GM18909 (cell line): Measurements from ENCODE around the gene SPDYE4.

Experiments used
- ATAC-seq: cut with Tn5 transposase; IDR thresholded peaks from one replicate; pipeline ENCODE4 v1.9.1; 2021; ENCODE audit warnings: mild to moderate bottlenecking; ENCODE audit not compliant: unreplicated experiment, poor library complexity

Gene SPDYE4

DNA sequence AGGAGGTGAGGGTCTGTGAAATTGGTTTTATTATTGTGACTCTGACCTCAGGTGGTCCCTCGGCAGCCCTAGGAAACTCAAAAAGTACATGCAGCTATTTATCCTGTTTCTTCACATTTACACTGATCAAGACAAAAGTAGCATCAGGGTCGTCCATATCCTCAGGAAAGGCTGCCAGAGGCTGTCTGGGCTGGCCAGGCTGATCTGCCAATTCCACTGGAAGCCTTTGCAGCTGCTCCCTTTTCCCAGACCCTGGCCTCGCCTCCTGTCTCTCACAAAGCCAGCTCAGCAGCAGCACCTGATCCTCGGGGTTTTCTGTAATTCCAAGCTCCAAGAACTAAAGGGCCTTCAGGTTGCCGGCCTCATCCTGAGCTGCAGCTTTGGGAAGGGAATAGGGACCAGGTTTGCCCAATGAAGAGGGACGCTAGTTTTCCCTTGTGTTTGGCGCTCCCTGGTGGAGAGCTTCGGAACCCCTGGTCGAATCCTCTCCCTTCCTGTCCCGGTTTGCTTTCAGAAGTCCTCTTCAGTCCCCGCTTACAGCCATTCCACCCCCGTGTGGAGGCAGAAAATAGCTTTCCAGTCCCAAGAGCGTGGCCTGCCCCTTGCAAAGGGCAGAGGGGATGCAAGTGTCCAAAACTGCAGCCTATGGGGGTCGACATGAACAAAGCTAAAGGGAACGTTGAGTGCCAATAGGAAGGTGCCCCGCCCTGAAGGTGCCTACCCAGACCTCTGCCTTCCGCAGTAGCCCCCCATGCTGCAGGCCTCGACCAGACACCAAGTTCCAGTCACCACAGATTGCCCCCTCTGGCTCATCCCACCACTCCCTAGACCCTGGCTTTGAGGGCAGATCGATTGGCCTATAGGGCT, 27.4 kb upstream of the SPDYE4 start:
- no peak for ATAC-seq

DNA sequence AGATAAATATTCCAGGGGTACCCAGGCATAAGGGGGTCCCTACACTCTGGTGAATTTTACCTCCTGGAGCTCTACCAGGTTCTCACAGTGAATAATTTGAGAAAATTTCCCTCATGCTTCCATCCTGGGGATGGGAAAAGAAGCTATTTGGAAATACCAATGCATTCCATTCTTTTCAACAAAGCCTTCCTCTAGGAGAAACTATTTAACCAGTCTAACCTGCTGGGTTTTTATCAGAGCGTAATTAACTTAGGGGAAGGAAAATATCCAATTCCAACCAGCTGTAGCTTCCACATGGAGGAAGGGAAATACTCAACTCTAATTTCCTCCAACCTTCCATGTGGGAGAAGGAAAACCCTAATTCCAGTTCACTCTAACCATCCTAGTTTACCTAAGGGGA, 23.8 kb upstream of the SPDYE4 start:
- ATAC-seq = no peak

DNA sequence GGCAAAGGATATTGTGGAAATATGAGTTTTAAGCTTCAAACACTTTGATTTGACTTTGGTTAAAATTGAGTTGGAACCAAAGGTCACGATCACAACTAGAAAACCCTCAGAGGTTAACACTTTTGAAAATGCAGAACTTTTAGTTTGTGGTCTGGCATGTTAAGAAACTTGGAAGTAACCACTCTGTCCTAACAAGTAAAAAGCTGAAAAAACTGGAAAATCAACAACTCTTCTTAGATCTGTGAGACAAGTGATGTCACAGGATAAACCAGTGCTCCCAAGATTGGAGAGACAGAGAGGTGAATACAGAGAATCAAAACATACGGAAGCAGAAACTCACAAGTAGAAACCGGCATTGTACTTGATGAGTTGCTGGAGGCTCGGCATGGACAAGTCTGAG, 23.4 kb upstream of the SPDYE4 start:
- no peak for ATAC-seq

DNA sequence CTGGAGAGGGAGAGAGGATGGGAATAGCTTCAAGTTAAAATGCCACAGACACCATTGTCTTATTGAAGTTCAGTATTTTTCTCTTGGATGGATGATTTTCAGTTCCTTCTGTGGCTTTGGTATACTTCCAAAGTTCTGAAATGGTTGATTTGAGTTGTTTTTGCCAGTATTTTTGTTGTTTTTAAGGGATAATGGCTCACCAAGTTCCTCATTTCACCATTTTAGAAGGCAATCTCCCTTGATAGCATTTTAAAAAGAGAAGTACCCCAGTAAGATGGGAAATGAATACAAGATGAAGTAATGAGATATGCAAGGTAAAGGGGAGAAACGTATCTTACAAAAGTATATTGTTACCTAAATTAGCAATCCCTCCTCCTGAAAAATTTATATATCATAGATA, 18.5 kb upstream of the SPDYE4 start:
- ATAC-seq = no peak

DNA sequence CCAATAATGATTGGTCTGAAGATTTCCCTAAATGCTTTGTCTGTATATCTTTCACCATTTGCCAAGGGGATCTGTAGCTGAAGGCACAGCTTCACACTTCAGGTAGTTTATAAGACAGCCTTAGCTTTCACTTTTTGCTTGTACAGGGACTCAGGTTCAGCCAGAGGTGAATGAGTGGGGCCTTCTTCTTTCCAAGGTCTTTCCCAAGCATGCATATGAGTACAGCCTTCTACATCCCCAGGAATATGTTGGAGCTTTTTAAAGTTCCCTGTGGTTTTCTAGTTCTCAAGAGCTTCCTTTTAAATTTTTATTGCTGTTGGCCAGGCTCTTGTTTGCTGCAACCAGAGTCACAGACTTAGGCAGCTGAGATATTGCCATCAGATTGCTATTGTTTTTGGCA, 17.9 kb upstream of the SPDYE4 start:
- no peak for ATAC-seq

DNA sequence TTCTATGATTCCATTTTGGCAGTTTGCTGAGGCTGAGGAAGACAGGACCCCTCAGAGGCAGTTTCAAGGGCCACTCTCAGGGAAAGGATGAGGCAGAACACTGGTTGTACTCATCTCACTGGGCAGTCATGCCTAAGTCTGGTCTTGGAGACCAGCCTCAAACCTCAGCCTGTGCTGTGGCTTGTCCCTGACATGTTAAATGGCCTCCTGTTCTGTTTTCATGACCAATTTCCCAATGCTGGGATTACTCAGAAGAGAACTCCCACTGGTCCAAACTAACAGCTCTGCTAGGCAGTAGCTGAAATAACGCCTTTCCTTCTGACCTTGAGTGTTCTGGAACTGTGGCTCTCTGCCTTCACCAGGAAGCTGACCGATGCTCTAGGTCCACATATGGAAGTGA, 8.4 kb upstream of the SPDYE4 start:
- no peak for ATAC-seq

DNA sequence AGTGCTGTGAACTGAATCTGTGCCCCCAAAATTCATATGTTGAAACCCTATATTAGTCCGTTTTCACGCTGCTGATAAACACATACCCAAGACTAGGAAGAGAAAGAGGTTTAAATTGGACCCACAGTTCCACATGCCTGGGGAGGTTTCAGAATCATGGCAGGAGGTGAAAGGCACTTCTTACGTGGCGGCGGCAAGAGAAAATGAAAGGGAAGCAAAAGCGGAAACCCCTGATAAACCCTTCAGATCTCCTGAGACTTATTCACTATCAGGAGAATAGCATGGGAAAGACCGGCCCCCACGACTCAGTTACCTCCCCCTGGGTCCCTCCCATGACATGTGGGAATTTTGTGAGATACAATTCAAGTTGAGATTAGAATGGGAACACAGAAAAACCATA, 3.7 kb upstream of the SPDYE4 start:
- no peak for ATAC-seq

DNA sequence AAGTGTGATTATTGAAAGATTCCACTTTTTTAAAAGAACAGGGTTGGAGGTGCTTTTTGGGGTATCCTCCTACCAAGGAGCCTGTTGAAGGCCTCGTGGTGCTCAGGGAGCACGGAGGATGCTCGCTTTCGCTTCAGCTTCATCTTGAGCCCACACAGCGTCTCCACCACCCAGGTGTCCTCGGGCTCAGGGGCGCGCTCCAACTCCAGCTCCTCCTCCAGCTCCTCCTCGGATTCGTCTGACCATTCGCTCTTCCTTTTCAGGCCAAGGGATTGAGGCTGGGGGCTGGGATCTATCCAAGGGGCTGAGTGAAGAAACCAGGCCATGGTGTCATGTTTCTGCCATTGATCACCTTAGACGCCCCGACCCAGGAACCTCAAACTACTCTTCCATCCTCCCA, 1.2 kb downstream of the SPDYE4 start:
- no peak for ATAC-seq

DNA sequence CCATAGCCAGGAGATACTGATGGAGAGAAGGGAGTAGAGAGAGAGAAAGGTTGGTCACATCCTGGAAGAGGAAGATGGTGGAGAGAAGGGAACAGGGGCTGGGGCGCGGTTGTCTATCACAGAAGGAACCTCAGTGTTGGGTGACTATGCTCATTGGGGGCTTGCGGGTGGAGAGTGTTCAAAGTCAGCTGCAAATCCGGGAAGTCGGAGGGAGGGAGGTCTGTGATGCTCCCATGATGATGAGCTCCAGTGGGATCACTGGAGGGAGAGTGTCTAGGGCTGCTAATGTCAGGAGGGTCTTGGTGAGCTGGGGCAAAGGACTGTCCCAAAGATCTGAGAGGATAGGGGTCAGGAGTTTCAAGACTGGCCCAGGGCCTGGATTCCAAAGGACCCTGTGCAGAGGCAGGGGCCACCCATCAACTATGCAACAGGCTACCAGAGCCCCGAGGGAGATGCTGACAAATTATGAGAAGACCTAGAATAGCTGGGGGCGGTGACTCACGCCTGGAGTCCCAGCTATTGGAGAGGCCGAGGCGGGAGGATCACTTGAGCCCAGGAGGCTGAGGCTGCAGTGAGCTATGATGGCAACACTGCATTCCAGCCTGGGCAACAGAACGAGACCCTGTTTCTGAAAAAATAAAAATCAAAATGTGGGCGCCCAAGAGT, 2.6 kb downstream of the SPDYE4 start:
- no peak for ATAC-seq

DNA sequence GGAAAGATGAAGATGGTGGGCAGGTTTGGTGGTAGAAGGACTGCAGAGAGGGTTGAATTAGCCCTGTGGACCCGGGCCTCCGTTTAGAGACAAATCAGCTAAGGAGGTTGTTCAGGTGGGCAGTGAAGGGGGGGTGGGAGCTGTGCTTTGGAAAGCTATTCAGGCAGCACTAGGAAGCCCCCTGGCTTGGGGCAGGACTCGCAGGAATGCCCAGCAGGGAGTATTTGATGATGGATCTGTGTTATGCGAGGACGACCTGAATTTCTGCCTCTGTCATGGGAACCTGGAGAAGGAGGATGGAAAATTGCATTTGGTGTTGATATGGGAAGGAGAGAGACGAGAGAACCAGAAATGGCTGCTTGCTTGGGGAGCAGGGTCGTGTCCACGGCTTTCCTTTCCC, 3.5 kb downstream of the SPDYE4 start:
- no peak for ATAC-seq

DNA sequence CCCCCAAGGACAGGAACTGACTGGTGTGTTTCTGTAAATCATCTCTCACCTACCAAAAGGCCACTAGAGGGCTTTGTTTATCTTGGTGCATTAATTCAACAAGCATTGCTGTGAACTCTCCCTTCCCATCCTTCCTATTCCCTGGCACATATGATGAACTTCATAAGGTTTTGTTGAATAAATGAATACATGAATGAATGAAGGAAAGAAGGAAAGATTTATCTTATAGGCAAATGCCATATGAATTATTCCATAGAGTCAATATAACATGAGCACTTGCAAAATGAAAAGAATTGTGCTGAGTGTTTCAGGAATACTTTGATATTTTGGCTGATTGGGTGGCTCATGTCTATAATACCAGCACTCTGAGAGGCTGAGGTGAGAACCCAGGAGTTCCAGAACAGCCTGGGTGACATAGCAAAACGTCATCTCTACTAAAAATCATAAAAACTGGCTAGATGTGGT, 4.3 kb downstream of the SPDYE4 start:
- ATAC-seq = no peak

DNA sequence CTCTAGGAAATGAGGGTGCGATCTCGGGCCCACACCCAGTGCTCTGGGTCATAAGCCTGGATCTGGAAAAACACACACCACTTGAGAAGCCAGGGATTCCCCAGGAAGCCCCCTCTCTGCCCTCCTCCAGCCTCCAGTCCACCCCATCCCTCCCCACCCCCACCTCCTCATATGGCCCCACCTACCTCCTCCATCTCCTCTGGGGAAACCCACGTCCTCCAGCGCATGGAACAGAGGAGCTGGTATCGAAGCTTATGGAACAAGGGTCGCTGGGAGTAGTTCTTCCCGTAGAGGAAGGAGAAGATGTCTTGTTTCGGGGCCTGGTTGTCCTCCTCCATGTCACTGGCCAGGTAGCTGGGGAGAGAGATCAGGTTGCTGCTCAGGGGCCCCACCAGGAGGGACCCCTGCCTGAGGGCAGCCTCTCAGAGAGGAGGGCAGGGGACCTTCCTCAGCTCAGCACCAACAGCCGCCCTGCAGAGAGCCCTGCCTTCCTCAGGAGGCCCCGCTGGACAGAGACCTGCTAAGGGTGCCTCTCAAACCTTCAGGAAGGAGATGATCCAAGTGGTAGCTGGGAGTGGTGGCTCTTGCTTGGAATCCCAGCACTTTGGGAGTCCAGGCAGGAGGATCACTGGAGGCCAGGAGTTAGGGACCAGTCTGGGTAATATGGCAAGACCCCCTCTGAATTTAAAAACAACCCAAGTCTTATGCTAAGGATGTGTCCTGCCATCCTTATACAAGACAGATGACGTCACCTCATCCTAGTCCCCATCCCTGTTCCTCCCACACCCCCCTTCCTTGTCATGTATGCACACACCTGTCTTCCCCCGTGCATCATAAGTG, 5.0 kb downstream of the SPDYE4 start:
- ATAC-seq = no peak

DNA sequence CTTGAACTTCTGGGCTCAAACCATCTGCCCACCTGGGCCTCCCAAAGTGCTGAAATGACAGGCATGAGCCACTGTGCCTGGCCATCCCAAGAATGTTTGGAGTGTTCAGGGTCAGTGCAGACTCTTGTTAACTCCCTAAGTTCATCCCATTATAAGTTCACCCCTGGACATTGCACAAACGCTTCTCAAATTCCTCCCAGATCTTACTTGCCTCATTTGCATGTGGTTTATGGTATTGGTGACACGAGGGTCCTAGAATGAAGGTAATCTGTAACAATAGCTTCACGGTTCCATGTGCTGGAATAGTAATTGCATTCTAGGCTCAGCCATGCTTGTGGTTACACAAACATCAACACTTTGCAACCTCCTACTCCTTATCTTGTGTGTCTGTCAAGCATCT, 8.7 kb downstream of the SPDYE4 start:
- no peak for ATAC-seq

DNA sequence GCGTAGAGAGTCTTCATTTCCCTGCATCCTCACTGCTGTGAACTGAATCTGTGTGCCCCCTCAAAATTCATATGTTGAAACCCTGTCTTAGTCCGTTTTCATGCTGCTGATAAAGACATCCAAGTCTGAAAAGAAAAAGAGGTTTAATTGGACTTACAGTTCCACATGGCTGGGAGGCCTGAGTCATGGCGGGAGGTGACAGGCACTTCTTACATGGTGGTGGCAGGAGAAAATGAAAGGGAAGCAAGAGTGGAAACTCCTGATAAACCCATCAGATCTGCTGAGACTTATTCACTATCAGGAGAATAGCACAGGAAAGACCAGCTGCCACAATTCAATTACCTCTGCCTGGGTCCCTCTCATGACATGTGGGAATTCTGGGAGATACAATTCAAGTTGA, 10.6 kb downstream of the SPDYE4 start:
- no peak for ATAC-seq

DNA sequence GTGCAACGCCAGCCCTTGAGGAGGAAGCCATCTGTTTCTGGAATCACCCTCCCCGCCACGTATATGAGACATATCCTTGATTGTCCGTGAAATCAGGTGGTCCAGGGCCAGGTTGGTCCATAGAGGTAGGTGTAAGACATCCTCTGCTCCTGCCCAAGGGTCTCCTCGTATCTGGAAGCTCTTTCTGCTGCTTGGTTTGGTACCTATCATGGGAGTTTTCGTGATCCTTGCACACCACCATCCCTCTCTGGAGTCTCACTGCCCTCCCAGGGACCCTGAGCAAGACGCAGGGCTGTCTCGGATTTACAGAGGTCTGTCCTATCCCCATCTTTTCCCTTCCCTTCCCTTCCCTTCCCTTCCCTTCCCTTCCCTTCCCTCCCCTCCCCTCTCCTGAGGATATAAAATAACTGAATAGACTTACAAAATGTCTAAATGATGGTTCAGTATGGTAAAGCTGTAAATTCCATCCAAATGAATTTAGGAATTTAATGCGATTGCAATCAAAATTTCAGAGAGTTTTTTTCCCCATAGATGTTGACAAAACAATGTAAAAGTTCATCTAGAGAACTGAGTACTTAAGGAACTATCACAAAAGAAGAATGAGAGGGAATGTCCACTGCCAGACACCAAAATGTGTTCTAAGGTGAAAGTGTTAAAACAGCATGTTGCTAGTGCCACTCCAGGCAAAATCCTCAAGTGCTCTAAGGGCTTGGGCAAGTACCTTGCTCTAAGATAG, 11.7 kb downstream of the SPDYE4 start:
- ATAC-seq = no peak

DNA sequence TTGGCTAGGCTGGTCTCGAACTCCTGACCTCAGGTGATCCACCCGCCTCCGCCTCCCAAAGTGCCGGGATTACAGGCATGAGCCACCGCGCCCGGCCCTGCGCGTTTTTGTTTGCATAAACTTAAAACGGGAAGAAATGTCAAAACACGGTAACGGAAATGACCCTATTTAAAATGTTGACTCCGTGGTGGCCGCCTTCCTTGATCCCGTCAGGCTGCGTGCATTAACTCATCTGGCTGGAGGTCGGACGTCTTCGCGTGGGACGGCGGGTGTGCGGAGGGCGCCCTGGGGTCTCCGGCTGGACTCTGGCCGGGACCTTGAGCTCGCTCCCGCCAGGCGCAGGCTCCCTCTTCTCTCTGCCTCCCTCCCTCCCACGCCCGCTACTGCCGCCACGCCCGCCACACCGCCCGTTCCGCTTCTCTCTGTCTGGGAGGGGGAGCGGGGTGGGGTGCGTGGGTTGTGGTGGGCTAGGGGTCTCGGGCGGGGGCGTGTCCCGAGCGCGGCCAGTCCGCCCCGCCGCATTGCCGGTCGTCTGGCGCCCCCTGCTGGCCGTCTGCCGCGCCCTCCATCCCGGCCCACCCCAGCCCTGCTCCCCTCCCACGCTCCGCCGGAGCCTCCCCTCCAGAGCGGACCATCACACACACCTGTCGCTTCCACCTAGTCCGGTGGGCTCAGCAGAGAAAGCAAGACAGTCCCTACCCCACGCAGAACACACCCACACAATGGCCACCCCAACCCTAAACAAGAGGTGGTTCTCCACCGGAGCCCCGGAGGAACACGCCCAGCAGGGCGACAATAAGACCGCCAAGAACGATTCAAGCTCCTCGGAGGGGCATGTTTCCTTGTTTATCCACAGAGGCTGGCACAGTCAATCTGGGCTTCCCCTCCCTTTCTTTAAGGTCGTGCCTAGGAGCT, 12.5 kb downstream of the SPDYE4 start:
- peak; percentile 71 for ATAC-seq

DNA sequence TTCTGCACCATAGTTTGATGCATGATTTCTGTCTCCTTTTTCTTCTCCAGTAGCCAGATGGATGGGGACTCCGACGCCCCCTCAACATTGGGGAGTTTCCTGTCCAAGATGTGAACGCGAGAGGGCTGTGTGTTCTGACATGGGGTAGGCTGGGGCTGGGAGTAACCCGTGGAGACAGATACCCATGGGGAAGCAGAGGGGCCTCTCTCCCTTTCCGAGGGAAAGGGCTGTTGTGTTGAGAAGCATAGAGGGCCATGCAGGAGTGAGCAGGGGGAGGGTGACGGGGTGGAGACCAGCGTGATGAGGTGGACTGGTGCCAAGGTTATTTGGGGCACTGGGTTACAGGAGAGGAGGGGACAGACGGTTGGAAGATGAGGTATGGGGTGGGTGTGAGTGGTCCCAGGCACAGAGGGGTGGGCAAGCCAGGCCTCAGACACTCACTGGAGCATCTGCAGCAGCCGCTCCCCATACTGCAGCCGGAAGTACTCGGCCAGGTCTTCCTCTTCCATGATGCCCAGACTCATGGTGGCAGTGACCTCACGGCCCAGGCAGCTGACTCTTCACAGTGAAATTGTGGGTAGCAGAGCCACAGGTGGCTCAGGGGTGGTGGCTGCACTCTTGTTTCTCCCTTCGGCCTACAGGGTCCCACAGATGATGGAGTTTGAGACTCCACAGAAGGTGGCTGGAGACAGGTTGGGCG, 14.1 kb downstream of the SPDYE4 start:
- no peak for ATAC-seq

DNA sequence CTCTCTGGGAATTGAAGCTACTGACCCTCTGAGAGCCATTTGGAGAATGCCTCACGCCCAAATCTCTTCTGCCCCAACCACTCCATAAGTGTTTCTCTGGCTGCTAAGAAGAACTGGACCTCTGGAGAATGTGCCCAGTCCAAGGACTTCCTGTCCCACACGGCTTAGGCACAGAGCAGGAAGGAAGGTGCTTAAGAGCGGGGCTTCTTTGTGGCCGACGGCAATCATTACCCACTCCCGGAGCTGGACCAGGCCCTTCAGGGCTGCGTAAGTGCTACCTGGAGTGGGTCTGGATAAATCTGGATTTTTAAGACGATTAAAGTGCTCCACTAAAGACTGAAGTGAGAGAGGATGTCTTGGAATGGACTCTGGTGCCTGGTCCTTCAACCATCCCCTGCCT, 15.5 kb downstream of the SPDYE4 start:
- no peak for ATAC-seq

DNA sequence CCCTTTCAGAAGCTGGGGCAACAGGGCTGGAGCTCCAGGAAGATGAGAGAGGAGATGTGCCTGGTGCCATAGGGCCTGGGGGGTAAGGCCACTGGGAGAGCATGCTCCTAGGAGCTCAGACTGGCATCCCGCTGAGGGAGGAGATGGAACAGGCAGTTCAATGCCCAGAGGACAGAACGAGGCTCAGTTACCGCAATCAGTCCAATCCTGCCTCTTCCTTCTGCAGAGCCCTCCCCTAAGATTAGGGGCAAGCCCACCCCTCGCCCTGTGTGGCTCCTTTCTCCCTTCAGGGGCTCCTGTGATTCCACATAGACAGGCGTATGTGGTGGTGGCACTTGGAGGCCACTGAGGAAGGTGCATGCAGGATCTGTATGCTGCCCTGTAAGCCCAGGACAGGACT, 16.1 kb downstream of the SPDYE4 start:
- no peak for ATAC-seq
